Subcutaneous adipose tissue (tissue), 4 donors: Measurements from ENCODE around the gene PDGFB. TPM values are rescaled to one million over a fixed set of nuclear protein-coding genes. Genes with fewer than 3 reads are reported as not detected.

Experiments used
- total RNA-seq, 4 donors: library from RNA; depleted of rRNA; stranded (reverse); fragments of >200 nt; gene quantifications; one replicate each; pipeline ENCODE4 v1.1.0, GENCODE V29; 2016
- TF ChIP-seq, protein P1 (sequence below): fragments of 450-650 bp; IDR thresholded peaks from one replicate; pipeline ENCODE4 v1.5.1; 2016; ENCODE audit warnings: low read depth, mild to moderate bottlenecking, control low read depth, antibody characterized with exemption, moderate library complexity

Gene PDGFB
- total RNA-seq, 4 donors from 2014 or later = 5.8 to 41.3 (median 8.4) TPM

DNA sequence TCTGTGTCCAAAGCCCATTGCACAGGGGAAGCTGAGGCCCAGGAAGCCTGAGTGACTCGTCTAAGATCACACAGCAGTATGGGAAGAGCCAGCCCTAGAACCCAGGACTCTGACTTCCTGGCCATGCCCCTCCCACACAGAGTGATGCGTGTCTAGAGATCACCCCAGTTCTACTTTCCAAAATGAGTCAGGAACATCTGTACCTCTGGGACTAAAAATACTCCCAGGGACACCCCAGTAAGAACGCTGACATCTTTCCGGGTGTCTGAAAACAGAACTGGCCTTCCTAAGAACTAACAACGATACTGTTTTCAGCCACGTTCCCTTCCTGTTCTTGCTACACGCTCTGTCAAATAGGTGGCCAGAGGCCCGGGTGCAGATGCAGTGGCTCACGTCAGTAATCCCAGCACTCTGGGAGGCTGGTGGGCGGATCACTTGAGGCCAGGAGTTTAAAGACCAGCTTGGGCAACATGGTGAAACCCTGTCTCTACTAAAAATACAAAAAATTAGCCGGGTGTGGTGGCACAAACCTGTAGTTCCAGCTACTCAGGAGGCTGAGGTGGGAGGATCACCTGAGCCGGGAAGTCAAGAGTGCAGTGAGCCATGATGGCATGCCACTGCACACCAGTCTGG is 21.7 kb upstream of the PDGFB start:
- TF ChIP-seq, protein P1, sequence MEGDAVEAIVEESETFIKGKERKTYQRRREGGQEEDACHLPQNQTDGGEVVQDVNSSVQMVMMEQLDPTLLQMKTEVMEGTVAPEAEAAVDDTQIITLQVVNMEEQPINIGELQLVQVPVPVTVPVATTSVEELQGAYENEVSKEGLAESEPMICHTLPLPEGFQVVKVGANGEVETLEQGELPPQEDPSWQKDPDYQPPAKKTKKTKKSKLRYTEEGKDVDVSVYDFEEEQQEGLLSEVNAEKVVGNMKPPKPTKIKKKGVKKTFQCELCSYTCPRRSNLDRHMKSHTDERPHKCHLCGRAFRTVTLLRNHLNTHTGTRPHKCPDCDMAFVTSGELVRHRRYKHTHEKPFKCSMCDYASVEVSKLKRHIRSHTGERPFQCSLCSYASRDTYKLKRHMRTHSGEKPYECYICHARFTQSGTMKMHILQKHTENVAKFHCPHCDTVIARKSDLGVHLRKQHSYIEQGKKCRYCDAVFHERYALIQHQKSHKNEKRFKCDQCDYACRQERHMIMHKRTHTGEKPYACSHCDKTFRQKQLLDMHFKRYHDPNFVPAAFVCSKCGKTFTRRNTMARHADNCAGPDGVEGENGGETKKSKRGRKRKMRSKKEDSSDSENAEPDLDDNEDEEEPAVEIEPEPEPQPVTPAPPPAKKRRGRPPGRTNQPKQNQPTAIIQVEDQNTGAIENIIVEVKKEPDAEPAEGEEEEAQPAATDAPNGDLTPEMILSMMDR = no peak

DNA sequence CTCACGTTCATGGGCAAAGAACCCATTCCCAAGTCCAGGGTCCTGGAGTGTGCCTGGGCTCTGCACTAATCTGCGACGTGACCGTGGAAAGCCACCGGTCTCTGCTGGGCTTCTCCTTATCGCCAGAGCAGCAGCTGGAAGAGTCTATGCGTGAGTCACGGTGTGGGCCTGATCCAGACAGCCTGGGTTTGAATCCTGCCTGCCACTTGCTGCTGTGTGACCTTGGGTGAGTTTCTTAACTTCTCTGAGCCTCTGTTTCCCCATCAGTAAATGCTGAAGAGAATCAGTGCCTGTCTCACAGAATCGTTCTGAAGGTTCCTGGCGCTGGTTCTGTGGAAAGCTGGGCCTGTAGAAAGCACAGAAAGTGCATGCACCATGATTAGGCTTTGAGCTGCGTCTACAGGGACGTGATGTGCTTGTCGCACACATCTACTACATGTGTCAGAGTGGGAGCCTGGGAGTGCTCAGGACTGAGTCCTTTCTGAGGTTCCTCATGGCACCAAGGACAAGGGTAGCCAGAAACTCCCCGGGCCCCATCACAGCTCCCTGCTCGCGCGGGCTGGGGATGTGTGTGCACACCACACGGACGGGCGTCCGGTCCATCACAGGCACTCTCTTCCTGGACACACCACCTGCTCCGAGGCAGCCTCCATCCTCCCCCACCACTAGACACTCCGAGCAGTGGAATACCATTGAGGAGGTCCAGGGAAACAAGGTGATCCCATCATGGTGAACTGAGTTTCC is 20.5 kb upstream of the PDGFB start:
- TF ChIP-seq, protein P1 = no peak

DNA sequence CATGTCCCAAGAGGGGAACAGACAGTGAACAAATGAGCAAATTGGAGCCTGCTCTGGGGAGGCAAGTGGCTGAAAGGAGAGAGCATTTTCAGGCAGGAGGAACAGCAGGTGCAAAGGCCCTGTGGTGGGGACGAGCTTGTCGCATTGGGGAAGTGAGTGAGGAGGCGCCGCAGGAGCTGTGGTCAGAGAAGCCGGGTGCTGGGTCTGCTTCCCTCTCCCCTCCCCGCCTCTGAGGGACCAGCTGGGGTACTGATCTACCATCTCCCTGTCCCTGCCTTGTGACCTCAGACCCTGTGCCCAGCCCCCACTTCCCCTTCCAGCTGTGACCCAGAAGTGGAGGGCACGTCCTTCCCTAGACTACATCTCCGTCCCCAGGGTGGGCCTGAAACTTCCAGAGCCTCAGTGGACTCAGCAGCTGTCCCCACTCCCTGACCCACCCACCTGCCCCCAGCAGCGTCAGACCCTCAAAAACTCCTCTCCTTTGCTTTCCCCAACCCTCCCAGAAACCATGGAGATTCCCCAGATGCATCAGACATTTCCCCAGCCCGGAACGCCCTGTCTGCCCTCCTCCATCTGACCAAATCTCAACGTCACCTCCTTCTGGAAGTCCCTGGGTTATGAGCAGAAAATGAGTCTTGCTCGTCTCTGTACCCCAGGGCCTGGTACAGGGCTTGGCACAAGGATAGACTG is 19.7 kb upstream of the PDGFB start:
- TF ChIP-seq, protein P1 = no peak

DNA sequence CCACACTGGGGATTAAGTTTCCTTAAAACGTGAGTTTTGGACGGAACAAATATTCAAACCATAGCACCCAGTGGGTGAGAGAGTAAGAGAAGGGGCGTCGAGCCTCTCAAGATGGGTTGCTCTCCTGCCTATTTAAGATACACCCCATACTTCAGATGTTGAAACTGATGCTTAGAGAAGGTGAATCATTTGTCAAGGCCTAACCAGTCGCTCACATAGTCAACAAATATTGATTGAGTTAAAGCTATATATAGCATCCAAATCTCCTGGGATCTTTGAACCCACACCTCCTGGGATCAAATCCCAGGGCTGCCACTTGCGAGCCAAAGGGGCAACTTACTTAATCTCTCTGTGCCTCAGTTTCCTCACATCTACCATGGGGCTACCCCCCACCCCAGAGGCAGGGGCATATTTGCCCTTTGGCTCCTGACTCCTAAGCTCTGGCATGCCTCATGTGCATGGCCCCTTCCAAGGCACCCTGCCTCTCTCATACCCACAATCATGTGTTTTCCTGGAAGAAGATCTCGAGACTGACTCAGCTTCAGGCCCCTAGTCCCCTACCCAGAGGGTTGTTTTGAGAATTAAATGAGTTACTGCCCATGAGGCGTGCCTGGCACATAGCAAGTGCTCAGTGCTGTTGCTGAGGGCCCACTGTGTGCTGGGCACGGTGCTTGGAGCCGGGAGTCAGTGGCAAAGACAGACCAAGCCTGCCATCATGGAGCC is 19.0 kb upstream of the PDGFB start:
- TF ChIP-seq, protein P1 = no peak

DNA sequence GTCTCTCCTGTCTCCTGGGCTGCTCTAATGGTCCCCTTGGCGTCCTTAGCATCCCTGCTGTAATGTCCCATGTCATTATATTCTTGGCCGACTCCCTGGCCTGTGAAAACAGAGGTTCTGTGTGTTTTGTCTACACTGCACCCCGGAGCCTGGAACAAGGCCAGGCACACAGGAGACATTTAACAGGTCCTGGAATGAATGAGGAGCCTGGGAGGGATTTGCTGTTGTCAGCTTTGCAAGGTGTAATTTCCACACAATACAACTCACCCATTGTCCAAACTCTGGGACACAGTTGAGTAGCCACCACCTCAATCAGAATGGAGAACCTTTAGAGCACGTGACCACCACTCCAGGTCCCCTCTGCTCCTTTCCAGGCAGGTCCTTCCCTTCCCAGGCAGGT is 14.9 kb upstream of the PDGFB start:
- TF ChIP-seq, protein P1 = no peak

DNA sequence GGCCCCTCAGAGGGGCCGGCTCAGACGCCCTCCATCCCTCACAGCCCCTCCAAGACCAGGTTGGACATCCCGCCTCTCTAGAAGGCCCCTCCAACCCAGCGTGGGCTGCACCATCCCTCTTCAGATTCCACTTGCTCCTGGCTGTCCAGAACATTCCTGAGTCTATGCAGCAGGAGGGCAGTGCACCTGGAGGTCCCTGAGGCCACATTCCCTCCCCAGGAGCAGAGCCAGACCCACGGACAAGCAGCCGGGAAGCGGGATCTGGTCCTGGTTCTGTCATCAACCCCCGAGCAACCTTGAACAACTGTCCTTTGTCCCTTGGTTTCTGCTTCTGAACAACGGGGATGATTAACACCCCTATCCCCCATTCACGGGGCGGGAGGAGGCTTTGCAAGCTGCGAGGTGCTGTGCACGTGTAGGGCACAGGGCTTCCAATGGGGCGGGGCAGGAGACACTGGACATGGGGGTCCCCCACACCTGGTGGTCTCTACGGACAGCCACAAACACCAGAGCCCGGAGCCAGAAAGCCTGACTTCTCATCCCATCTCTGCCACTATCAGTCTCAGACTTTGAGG is 13.2 kb upstream of the PDGFB start:
- TF ChIP-seq, protein P1 = no peak

DNA sequence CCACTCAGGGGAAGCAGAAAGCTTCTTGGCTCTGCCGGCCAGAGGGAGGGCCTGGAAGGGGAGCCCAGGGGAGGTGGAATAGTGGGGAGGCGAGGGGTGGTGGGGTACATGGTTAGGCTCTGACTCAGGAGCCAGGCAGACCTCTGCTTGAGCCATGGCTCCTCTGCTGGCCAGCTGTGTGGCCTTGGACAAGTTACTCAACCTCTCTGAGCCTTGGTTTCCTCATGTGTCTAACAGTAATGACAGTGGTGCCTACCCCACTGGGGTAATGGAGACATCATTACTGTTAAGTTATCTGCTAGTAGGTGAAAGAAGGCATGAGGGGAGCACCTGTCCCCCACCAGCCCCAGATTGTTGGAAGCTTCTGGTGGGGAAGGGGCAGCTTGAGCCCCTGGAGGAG is 12.2 kb upstream of the PDGFB start:
- TF ChIP-seq, protein P1 = no peak
